ENCODE measurements around the gene IFNAR2. TPM values are rescaled to one million over a fixed set of nuclear protein-coding genes. Genes with fewer than 3 reads are reported as not detected.
"Not testable (repeated sequence)": the region's sequence is repeated elsewhere in the genome, so short reads cannot be mapped to it uniquely, and the experiment has no call there.

IFNAR2 gene
- total RNA-seq, 2 experiments from 2014 or later, result 16.6 to 19.4 TPM

- no peak overlapping the region for H3K4me3 Mint-ChIP-seq
- CTCF ChIA-PET, result interaction anchor here (0.6 to 1.2 kb wide), 5 partner anchors 9 to 129 kb away, joined by 3 to 4 read pairs (median 3); partner anchors contain the start of gene IFNAR1
- intact Hi-C loops (cut with micrococcal nuclease), result loop anchor here (10.0 kb wide), 1 partner anchor 738 kb away; no protein-coding TSS in a partner anchor
Observed at GRCh38 chr21:33236766-33237165, 7.0 kb downstream of the IFNAR2 start.

GRCh38 chr21:33237486-33237885 is 7.7 kb downstream of the IFNAR2 start:
- H3K9me3 Mint-ChIP-seq, result no peaks in the 10 kb centered on the region
- H3K4me3 Mint-ChIP-seq, result no peak overlapping the region
- H3K27me3 Mint-ChIP-seq (ENCODE audit: low read depth), result no peaks in the 10 kb centered on the region
- no peak for DNase-seq
- CTCF ChIA-PET, result interaction anchor here (0.6 to 1.2 kb wide), 5 partner anchors 19 to 491 kb away, joined by 3 to 4 read pairs (median 3); partner anchors contain the start of gene IFNAR1
- peaks cover 85% of the 10 kb centered on the region for H3K4me1 Mint-ChIP-seq (ENCODE audit: low read depth)
- peaks cover 14% of the 10 kb centered on the region for H3K36me3 Mint-ChIP-seq (ENCODE audit: low read depth)
- intact Hi-C loops (cut with micrococcal nuclease), result loop anchor here (10.0 kb wide), 1 partner anchor 737 kb away; no protein-coding TSS in a partner anchor
- H3K27ac Mint-ChIP-seq, result no peak overlapping the region

More at GRCh38 chr21:33236766-33237165, 7.0 kb downstream of the IFNAR2 start:
- Mint-ChIP-seq H3K27me3 (ENCODE audit: low read depth) (no peaks in the 10 kb centered on the region), H3K4me1 (ENCODE audit: low read depth) (peaks cover 84% of the 10 kb centered on the region), H3K27ac (no peak overlapping the region), H3K9me3 (no peaks in the 10 kb centered on the region), H3K36me3 (ENCODE audit: low read depth) (peaks cover 9% of the 10 kb centered on the region)
- no peak for DNase-seq

GRCh38 chr21:33238146-33238545 is 8.4 kb downstream of the IFNAR2 start:
- no peak overlapping the region for H3K4me3 Mint-ChIP-seq
- intact Hi-C loops (cut with micrococcal nuclease), result loop anchor here (1.0 to 10.0 kb wide), 4 partner anchors 18 to 737 kb away; no protein-coding TSS in a partner anchor
- H3K9me3 Mint-ChIP-seq, result no peaks in the 10 kb centered on the region
- peaks cover 9% of the 10 kb centered on the region for H3K36me3 Mint-ChIP-seq (ENCODE audit: low read depth)
- peaks cover 80% of the 10 kb centered on the region for H3K4me1 Mint-ChIP-seq (ENCODE audit: low read depth)
- no peak for DNase-seq
- H3K27ac Mint-ChIP-seq, result peak overlapping the region; percentile 76
- CTCF ChIA-PET, result interaction anchor here (0.7 kb wide), 2 partner anchors 18 to 19 kb away, joined by 3 read pairs; no protein-coding TSS in a partner anchor
- H3K27me3 Mint-ChIP-seq (ENCODE audit: low read depth), result no peaks in the 10 kb centered on the region

GRCh38 chr21:33238565-33239255 is 9.0 kb downstream of the IFNAR2 start:
- no peaks in the 10 kb centered on the region for H3K27me3 Mint-ChIP-seq (ENCODE audit: low read depth)
- peaks cover 80% of the 10 kb centered on the region for H3K4me1 Mint-ChIP-seq (ENCODE audit: low read depth)
- CTCF ChIA-PET, result interaction anchor here (0.6 to 1.1 kb wide), 3 partner anchors 13 to 123 kb away, joined by 3 read pairs; no protein-coding TSS in a partner anchor
- intact Hi-C loops (cut with micrococcal nuclease), result loop anchor here (1.0 to 10.0 kb wide), 5 partner anchors 7 to 736 kb away; no protein-coding TSS in a partner anchor
- no peak for DNase-seq
- H3K9me3 Mint-ChIP-seq, result no peaks in the 10 kb centered on the region
- peak overlapping the region; percentile 3 for H3K4me3 Mint-ChIP-seq
- H3K27ac Mint-ChIP-seq, result peak overlapping the region; percentile 76
- peaks cover 13% of the 10 kb centered on the region for H3K36me3 Mint-ChIP-seq (ENCODE audit: low read depth)

GRCh38 chr21:33239559-33240127 is 9.9 kb downstream of the IFNAR2 start:
- not testable (repeated sequence) for H3K27me3 Mint-ChIP-seq (ENCODE audit: low read depth); DNase-seq; H3K9me3 Mint-ChIP-seq
- H3K36me3 Mint-ChIP-seq (ENCODE audit: low read depth), result peaks cover 20% of the 10 kb centered on the region
- H3K4me1 Mint-ChIP-seq (ENCODE audit: low read depth), result peaks cover 83% of the 10 kb centered on the region
- intact Hi-C loops (cut with micrococcal nuclease), result loop anchor here (1.0 to 10.0 kb wide), 4 partner anchors 8 to 735 kb away; no protein-coding TSS in a partner anchor
- peak overlapping the region; percentile 73 for H3K27ac Mint-ChIP-seq
- peak overlapping the region; percentile 3 for H3K4me3 Mint-ChIP-seq
- CTCF ChIA-PET, result interaction anchor here (1.0 to 1.1 kb wide), 2 partner anchors 28 to 122 kb away, joined by 3 read pairs; no protein-coding TSS in a partner anchor

GRCh38 chr21:33240404-33240803 is 10.7 kb downstream of the IFNAR2 start:
- Mint-ChIP-seq H3K9me3 (no peaks in the 10 kb centered on the region), H3K36me3 (ENCODE audit: low read depth) (peaks cover 26% of the 10 kb centered on the region), H3K4me1 (ENCODE audit: low read depth) (peaks cover 81% of the 10 kb centered on the region), H3K27ac (no peak overlapping the region), H3K4me3 (no peak overlapping the region), H3K27me3 (ENCODE audit: low read depth) (no peaks in the 10 kb centered on the region)
- CTCF ChIA-PET, result interaction anchor here (1.4 to 1.5 kb wide), 2 partner anchors 43 to 122 kb away, joined by 3 to 6 read pairs; no protein-coding TSS in a partner anchor
- intact Hi-C loops (cut with micrococcal nuclease), result no loop called here
- no peak for DNase-seq

- peak; percentile 48 for DNase-seq
- intact Hi-C loops (cut with micrococcal nuclease), result no loop called here
- H3K27me3 Mint-ChIP-seq (ENCODE audit: low read depth), result no peaks in the 10 kb centered on the region
- H3K4me3 Mint-ChIP-seq, result no peak overlapping the region
- peaks cover 86% of the 10 kb centered on the region for H3K4me1 Mint-ChIP-seq (ENCODE audit: low read depth)
- peaks cover 37% of the 10 kb centered on the region for H3K36me3 Mint-ChIP-seq (ENCODE audit: low read depth)
- peak overlapping the region; percentile 31 for H3K27ac Mint-ChIP-seq
- CTCF ChIA-PET, result no interaction called here
- no peaks in the 10 kb centered on the region for H3K9me3 Mint-ChIP-seq
Observed at GRCh38 chr21:33241846-33242245, 12.1 kb downstream of the IFNAR2 start.

- H3K27me3 Mint-ChIP-seq (ENCODE audit: low read depth); intact Hi-C loops (cut with micrococcal nuclease); H3K4me3 Mint-ChIP-seq; DNase-seq; H3K27ac Mint-ChIP-seq; H3K9me3 Mint-ChIP-seq: not testable (repeated sequence)
- peaks cover 47% of the 10 kb centered on the region for H3K36me3 Mint-ChIP-seq (ENCODE audit: low read depth)
- peaks cover 86% of the 10 kb centered on the region for H3K4me1 Mint-ChIP-seq (ENCODE audit: low read depth)
- CTCF ChIA-PET, result interaction anchor here (0.9 kb wide), 1 partner anchor 10 kb away, joined by 3 read pairs; no protein-coding TSS in a partner anchor
Observed at GRCh38 chr21:33242846-33243245, 13.1 kb downstream of the IFNAR2 start.

GRCh38 chr21:33244082-33244778 is 14.5 kb downstream of the IFNAR2 start:
- no peak for DNase-seq
- peaks cover 86% of the 10 kb centered on the region for H3K4me1 Mint-ChIP-seq (ENCODE audit: low read depth)
- H3K36me3 Mint-ChIP-seq (ENCODE audit: low read depth), result peaks cover 55% of the 10 kb centered on the region
- H3K4me3 Mint-ChIP-seq, result peak overlapping the region; percentile 62
- intact Hi-C loops (cut with micrococcal nuclease), result loop anchor here (1.0 to 2.0 kb wide), 2 partner anchors 12 to 13 kb away; no protein-coding TSS in a partner anchor
- no peaks in the 10 kb centered on the region for H3K9me3 Mint-ChIP-seq
- peak overlapping the region; percentile 90 for H3K27ac Mint-ChIP-seq
- no peaks in the 10 kb centered on the region for H3K27me3 Mint-ChIP-seq (ENCODE audit: low read depth)
- CTCF ChIA-PET, result interaction anchor here (1.0 kb wide), 1 partner anchor 117 kb away, joined by 3 read pairs; no protein-coding TSS in a partner anchor

- CTCF ChIA-PET, result interaction anchor here (1.0 kb wide), 1 partner anchor 116 kb away, joined by 3 read pairs; no protein-coding TSS in a partner anchor
- intact Hi-C loops (cut with micrococcal nuclease), result loop anchor here (1.0 to 2.0 kb wide), 2 partner anchors 12 to 14 kb away; no protein-coding TSS in a partner anchor
Observed at GRCh38 chr21:33244779-33245105, 15.0 kb downstream of the IFNAR2 start.

GRCh38 chr21:33245289-33245918 is 15.7 kb downstream of the IFNAR2 start:
- Mint-ChIP-seq H3K27me3 (ENCODE audit: low read depth) (no peaks in the 10 kb centered on the region), H3K27ac (peak overlapping the region; percentile 90), H3K9me3 (no peaks in the 10 kb centered on the region), H3K4me1 (ENCODE audit: low read depth) (peaks cover 77% of the 10 kb centered on the region), H3K4me3 (no peak overlapping the region), H3K36me3 (ENCODE audit: low read depth) (peaks cover 63% of the 10 kb centered on the region)
- DNase-seq, result no peak
- CTCF ChIA-PET, result interaction anchor here (1.0 kb wide), 1 partner anchor 116 kb away, joined by 3 read pairs; no protein-coding TSS in a partner anchor
- intact Hi-C loops (cut with micrococcal nuclease), result loop anchor here (2.0 kb wide), 1 partner anchor 15 kb away; no protein-coding TSS in a partner anchor

More at GRCh38 chr21:33244779-33245105, 15.0 kb downstream of the IFNAR2 start:
- Mint-ChIP-seq H3K36me3 (ENCODE audit: low read depth) (peaks cover 59% of the 10 kb centered on the region), H3K4me1 (ENCODE audit: low read depth) (peaks cover 83% of the 10 kb centered on the region), H3K9me3 (no peaks in the 10 kb centered on the region), H3K27me3 (ENCODE audit: low read depth) (no peaks in the 10 kb centered on the region), H3K4me3 (no peak overlapping the region), H3K27ac (peak overlapping the region; percentile 90)
- no peak for DNase-seq

Measured in activated naive CD4-positive, alpha-beta T cell treated with anti-CD3 and anti-CD28 coated beads for 36 hours (primary cell).